SIG-M5 treated with dmso at 0.1 percent for 504 hours (cell line): ENCODE data around the gene SPRYD7.
"Not testable (repeated sequence)": the region's sequence is repeated elsewhere in the genome, so short reads cannot be mapped to it uniquely, and the experiment has no call there.

ENCODE experiments used
- DNase-seq: peaks from one replicate; lab custom pipeline; 2025; ENCODE audit not compliant: unreplicated experiment; lab: John Stamatoyannopoulos, UW

The SPRYD7 gene

DNA sequence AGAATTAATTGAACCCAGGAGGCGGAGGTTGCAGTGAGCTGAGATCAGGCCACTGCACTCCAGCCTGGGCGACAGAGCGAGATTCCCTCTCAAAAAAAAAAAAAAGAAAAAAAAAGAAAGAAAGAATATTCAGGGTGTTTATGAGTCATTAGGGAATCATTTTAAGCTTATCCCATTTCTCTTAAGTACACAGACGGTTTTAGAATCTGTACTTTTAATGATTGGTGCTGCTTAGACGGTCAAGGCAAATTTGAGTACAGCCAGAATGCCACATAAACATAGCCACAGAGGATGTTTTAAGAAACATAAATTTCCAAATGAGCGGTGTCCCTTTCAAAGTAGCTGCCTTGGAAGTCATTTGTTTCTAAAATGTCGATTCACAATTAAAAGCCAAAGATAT lies 2.6 kb downstream of the SPRYD7 start:
- no peak for DNase-seq

DNA sequence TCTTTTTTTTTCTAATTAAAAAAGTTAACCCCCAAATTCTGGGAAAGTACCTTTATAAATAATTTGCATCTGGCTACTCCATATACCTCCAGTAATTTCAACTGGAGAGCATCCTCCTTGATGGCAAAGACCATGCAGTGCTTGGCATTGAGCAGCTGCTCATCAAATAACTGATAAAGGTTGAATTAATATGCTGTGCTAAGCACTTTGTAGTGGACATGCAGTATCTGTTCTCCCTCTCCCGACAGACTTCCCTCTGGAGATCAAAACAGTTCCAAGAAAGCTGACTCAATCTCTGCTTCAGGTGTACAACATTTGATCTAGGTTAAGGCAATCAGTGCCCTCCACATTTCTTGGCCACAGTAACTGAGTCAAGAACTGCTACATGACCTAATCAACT lies 3.3 kb downstream of the SPRYD7 start:
- no peak for DNase-seq

DNA sequence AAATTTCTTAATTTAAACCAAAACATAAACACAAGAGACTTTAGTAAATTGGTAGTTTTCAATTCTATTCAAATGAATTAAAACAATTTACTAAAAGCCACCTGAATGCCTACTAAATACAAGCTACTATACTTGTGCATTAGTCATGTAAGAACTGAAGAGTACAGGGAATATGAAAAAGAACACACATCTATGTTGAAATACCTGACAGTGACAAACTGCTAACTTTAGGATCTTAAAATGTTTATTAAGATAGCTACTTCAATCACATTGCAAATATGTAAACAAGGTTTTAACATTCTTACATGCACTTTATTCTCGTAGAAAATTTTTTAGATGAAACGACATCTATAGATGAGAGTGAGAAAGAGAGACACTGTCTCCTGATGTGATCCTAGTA lies 4.1 kb downstream of the SPRYD7 start:
- DNase-seq = no peak

DNA sequence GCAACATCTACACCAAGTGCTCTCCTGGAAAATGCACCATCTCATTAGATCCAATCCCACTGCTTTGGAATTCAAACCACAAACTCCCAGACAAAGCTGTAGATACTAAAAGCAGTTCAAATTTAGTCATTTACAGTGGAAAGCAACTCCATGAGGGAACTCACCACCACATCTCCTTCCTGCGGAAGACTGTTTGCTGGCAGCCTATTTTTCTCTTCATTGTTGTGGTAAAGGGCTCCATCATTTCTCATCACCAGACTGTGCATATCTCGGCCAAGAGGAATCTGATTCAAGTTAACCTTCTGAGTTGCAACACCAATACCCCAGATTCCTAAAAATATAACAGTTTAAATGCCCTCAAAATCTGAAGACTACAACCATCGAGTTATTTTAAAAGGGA lies 8.4 kb downstream of the SPRYD7 start:
- no peak for DNase-seq

DNA sequence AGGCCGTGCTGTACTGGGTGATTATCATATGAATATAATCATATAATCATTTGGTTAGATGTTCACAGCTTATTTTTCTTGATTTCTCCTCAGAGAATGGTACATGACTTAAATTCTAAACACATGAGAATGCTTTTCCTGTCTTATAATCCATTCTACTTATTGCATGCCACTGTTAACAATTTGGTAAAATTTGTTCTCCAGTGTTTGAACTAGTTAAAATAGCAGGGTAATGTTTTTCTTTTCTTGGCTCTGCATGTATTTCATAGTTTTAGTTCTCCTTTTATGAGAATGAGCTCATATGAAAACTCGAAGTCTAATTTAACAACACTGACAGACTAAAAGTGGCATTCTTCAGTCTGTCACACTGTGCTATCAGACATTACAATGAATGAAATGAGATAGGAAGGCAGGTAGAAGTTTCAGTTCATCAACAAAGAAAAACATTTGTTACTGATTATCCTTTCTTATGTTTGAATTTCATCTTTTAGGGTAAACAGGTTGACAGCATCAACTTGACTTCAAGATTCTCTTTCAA lies 10.2 kb downstream of the SPRYD7 start:
- no peak for DNase-seq

GRCh38 chr13:49922301-49922700 lies 13.8 kb downstream of the SPRYD7 start:
- no peak for DNase-seq

DNA sequence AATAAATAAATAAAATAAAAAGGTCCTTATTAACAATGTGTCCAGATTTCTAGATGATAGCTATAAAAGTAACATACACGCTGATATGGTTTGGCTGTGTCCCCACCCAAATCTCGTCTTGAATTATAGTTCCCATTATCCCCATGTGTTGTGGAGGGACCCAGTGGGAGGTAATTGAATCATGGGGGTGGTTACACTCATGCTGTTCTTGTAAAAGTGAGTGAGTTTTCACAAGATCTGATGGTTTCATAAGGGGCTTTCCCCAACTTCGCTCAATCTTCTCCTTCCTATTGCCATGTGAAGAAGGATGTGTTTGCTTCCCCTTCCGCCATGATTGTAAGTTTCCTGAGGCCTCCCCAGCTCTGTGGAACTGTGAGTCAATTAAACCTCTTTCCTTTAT lies 15.2 kb downstream of the SPRYD7 start:
- DNase-seq = not testable (repeated sequence)

- DNase-seq = not testable (repeated sequence)
These were observed 18.0 kb downstream of the SPRYD7 start for GRCh38 chr13:49918106-49918505.

DNA sequence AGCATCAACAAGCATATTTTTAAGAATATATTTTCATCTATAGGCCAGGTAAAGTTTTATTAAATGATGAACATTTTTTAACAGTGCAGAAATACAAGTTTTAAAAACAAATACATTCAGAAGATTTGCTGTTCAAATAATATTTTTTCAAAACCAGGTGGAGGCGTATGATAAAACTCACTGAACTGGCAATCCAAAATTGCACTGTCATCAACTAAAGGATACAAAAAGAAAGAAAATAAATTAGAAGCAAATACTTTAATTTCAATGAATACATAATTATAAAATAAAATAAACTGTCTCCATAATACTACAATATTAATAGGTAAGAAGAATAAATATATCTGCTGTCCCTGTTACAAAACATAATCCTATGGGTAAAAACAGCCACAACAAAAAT lies 21.2 kb downstream of the SPRYD7 start:
- DNase-seq = no peak

- DNase-seq = no peak
These were observed 27.5 kb downstream of the SPRYD7 start for GRCh38 chr13:49908637-49909036.

- no peak for DNase-seq
These were observed 31.2 kb downstream of the SPRYD7 start for GRCh38 chr13:49904729-49905456.

DNA sequence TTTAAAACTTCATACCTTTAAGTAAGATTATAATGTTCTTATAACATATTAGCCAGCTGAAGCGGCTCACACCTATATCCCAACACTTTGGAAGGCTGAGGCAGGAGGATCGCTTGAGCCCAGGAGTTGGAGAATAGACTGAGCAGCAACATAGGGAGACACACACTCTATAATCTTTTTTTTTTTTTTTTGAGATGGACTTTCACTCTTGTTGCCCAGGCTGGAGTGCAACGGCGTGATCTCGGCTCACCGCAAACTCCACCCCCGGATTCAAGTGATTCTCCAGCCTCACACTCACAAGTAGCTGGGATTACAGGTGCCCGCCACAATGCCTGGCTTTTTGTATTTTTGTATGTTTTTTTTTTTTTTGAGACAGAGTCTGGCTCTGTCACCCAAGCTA lies 37.3 kb downstream of the SPRYD7 start:
- no peak for DNase-seq

DNA sequence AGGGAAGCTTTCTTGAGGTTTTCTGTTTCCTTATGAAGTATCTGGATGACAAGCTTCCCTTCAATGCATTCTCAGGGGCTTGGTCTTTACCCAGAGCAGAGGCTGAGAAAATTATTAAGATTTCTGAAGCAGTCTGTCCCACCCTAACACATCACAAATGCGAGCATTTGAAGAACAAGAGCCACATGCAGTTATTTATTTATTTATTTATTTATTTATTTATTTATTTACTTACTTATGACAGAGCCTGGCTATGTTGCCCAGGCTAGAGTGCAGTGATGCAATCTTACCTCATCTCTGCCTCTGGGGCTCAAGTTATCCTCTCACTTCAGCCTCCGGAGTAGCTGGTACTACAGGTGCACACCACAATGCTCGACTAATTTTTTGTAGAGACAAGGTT lies 38.4 kb downstream of the SPRYD7 start:
- no peak for DNase-seq

- DNase-seq = no peak
These were observed 40.3 kb downstream of the SPRYD7 start for GRCh38 chr13:49895826-49896225.

- no peak for DNase-seq
These were observed 42.5 kb downstream of the SPRYD7 start for GRCh38 chr13:49893591-49893990.

DNA sequence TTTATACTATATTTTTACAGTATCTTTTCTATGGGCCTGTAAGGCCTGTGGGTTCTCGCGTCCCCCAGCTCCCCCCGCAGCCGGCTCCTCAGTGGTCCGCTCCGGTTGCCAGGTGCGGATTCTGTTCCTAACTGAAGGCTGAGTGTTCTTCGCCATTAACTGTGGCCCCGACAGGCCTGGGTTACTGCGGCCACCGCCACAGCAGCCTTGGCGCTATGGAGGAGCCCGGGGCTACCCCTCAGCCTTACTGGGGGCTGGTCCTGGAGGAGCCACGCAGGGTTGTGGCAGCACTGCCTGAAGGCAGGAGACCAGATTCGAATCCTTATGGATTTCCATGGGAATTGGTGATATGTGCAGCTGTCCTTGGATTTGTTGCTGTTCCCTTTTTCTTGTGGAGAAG lies 45.8 kb downstream of the SPRYD7 start:
- no peak for DNase-seq

DNA sequence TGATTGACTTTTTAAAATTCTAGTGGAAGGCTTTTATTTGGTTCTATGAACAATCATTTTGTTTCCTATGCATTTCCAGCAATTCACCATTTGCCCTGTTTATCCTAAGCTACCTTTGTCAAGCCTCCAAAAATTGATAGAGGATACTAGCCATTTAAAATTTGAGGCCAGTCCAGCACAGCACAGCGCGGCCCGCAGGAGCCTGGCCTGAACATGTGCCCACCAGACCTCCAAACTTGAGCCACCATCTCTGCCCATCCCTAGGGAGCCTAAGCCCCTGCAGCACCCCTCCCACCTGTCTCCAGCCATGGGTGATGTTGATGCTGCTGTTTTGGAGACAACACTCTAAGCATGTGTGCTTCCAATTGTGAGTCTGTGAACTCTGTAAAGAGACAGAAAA lies 57.5 kb downstream of the SPRYD7 start:
- DNase-seq = no peak

DNA sequence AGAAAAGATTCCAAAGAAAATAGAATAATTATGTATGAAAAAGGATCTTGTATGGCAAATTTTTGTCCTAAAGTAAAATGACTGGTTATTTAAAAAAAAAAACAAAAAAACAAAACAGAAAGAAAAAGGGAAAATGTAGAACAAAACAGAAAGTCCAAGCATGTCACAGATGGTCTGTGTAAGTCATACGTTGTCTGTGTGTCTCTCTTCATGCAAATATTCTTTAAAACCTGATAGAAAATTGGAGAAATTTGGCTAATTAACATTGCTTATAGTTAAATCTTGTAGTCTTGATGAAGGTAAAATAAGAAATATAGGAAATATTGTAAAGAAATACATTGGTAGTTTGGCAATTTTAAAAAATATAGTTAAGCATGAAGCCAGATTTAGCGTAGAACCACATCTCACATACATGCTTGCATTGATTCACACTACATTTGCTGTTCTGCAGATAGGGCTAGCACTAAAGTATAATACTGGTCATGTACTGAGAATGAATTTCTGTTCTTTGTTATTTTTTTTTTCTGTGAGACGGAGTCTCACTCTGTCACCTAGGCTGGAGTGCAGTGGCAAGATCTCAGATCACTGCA lies 58.4 kb downstream of the SPRYD7 start:
- DNase-seq = no peak

GRCh38 chr13:49874430-49874829 lies 61.7 kb downstream of the SPRYD7 start:
- DNase-seq = no peak

- peak; percentile 11 for DNase-seq
These were observed 66.6 kb downstream of the SPRYD7 start for GRCh38 chr13:49869519-49869918.

- DNase-seq = no peak
These were observed 68.3 kb downstream of the SPRYD7 start for GRCh38 chr13:49867834-49868233.

DNA sequence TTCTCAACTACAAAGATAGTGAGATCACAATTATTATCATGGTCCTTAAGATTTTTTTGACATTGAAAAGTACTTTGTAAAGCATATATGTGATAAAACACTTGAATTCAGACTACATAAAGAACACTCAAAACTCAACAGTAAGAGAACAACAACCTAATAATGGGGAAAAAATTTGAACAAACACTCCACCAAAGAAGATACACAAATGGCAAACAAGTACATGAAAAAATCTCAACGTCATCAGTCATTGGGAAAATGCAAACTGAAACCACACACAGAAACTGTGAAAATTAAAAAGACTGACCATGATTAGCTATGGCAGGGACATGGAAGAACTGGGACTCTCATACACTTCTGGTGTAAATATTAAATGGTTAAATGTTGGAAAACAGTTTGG lies 70.9 kb downstream of the SPRYD7 start:
- DNase-seq = no peak

DNA sequence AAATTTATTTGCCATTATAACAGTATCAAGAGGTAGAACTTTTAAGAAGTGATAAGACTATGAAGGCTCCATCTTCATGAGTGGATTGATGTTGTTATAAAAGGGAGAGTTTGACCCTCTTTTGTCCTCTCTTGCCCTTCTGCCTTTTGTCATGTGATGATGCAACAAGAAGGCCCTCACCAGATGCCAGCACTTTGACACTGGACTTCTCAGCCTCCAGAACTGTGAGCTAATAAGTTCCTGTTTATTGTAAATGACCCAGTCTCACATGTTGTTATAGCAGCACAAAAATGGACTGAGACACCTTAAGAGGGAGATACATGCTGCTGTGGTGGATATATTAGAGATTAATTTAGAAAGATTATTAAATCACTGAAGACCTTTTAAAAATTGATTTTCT lies 71.6 kb downstream of the SPRYD7 start:
- DNase-seq = no peak
